Gastrocnemius medialis (tissue), 4 donors: Measurements from ENCODE around the gene LHFPL5. TPM values are rescaled to one million over a fixed set of nuclear protein-coding genes. Genes with fewer than 3 reads are reported as not detected.

Experiments used
- ATAC-seq, 2 donors: fragments of 150-250 bp; one replicate each; pipeline ENCODE4 v1.9.1; 2016
- DNase-seq, 2 donors: peaks; one replicate each; pipeline ENCODE4 v3.0.0-alpha.2; 2019
- H3K27ac ChIP-seq, 4 donors: fragments of 200-600 bp; sonication (generic); 1 replicate in 1 of 4; 2 replicates in 3 of 4; pipeline ENCODE4 v1.5.1; 2016 to 2018; ENCODE audit warnings: mild to moderate bottlenecking in 2 of 4, moderate library complexity in 1 of 4
- H3K27me3 ChIP-seq, 3 donors: fragments of 200-600 bp; sonication (generic) in 2 of 3; 1 replicate in 1 of 3; 2 replicates in 2 of 3; pipeline versions ENCODE4 v1.5.1 to v1.6.0; 2016 to 2019; ENCODE audit warnings: mild to moderate bottlenecking in 1 of 3, moderate library complexity in 1 of 3
- H3K36me3 ChIP-seq, 2 donors: fragments of 200-600 bp; sonication (generic) in 1 of 2; one replicate each; pipeline ENCODE4 v1.5.1; 2017 to 2018
- H3K4me1 ChIP-seq, 2 donors: fragments of 200-600 bp; sonication (generic) in 1 of 2; one replicate each; pipeline ENCODE4 v1.5.1; 2016 to 2017; ENCODE audit warnings: mild to moderate bottlenecking in 2 of 2
- H3K4me3 ChIP-seq, 4 donors: fragments of 200-600 bp; sonication (generic) in 3 of 4; 1 replicate in 1 of 4; 2 replicates in 3 of 4; pipeline ENCODE4 v1.5.1; 2016 to 2019; ENCODE audit warnings: mild to moderate bottlenecking in 2 of 4
- H3K9me3 ChIP-seq, 3 donors: fragments of 200-600 bp; sonication (generic) in 2 of 3; 1 replicate in 1 of 3; 2 replicates in 2 of 3; pipeline ENCODE4 v1.5.1; 2016 to 2019
- POLR2A ChIP-seq, 2 donors: fragments of 450-650 bp; IDR thresholded peaks; one replicate each; pipeline ENCODE4 v1.6.1; 2017; ENCODE audit warnings: antibody characterized with exemption in 2 of 2, mild to moderate bottlenecking in 2 of 2, moderate library complexity in 2 of 2
- in situ Hi-C, 4 donors: fragments of 200-750 bp; cut with MboI; loops; one replicate each; pipeline versions ENCODE4 v1.15.0 to v1.8.0; 2017; ENCODE audit warnings: low sequenced_read_pairs in 4 of 4
- intact Hi-C: fragments of 100-400 bp; cut with DNase I; formaldehyde crosslinking; loops from one replicate; pipeline ENCODE4 v1.15.1; 2023; ENCODE audit warnings: low total_unique reads
- total RNA-seq, 4 donors: library from RNA; depleted of rRNA; stranded (reverse); fragments of >200 nt; gene quantifications; one replicate each; pipeline versions ENCODE4 v1.1.0 to v1.2.3, GENCODE V29; 2016
- TF ChIP-seq, protein P1 (sequence below), 5 experiments: fragments of 450-650 bp in 3 of 5; fragments of 200-600 bp in 2 of 5; sonication (generic) in 2 of 5; IDR thresholded peaks in 4 of 5; conservative IDR thresholded peaks in 1 of 5; 1 replicate in 4 of 5; 2 replicates in 1 of 5; pipeline ENCODE4 v1.5.1; 2016 to 2019; ENCODE audit warnings: antibody characterized with exemption in 5 of 5, mild to moderate bottlenecking in 3 of 5, moderate library complexity in 3 of 5

The LHFPL5 gene
- total RNA-seq, 4 donors from 2014 or later, result not detected

DNA sequence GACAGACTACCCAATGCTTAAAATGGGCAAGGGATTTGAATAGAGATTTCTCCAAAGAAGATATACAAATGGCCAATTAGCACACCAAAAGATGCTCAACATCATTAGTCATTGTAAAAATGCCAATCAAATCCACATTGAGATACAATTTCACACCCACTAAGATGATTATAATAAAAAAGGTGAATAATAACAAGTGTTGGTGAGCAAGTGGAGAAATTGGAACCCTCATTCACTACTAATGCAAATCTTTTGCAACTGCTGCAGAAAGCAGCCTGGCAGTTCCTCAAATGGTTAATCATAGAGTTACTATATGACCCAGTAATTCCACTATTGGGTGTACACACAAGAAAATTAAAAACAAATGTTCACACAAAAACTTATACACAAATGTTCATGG lies 12.4 kb downstream of the LHFPL5 start:
- no peak for ATAC-seq
- Histone ChIP-seq H3K27me3 (peaks cover 0 to 6% (median 0%) of the 10 kb centered on the region in 3 donors), H3K36me3 (no peaks in the 10 kb centered on the region), H3K4me1 (no peaks in the 10 kb centered on the region), H3K9me3 (peaks cover 0 to 10% (median 0%) of the 10 kb centered on the region in 3 donors), H3K4me3 (no peak overlapping the region), H3K27ac (no peak overlapping the region)
- no peak for TF ChIP-seq POLR2A (IDR thresholded peaks at IDR 0.05)
- TF ChIP-seq, protein P1, sequence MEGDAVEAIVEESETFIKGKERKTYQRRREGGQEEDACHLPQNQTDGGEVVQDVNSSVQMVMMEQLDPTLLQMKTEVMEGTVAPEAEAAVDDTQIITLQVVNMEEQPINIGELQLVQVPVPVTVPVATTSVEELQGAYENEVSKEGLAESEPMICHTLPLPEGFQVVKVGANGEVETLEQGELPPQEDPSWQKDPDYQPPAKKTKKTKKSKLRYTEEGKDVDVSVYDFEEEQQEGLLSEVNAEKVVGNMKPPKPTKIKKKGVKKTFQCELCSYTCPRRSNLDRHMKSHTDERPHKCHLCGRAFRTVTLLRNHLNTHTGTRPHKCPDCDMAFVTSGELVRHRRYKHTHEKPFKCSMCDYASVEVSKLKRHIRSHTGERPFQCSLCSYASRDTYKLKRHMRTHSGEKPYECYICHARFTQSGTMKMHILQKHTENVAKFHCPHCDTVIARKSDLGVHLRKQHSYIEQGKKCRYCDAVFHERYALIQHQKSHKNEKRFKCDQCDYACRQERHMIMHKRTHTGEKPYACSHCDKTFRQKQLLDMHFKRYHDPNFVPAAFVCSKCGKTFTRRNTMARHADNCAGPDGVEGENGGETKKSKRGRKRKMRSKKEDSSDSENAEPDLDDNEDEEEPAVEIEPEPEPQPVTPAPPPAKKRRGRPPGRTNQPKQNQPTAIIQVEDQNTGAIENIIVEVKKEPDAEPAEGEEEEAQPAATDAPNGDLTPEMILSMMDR (IDR thresholded peaks at IDR 0.05 in 4 of 5, conservative IDR thresholded peaks at IDR 0.05 in 1 of 5), result no peak
- in situ Hi-C loops (no loop called here), intact Hi-C loops (no loop called here)
- no peak for DNase-seq

GRCh38 chr6:35823601-35824000 lies 18.4 kb downstream of the LHFPL5 start:
- no peak for ATAC-seq
- Histone ChIP-seq H3K27me3 (no peaks in the 10 kb centered on the region), H3K9me3 (no peaks in the 10 kb centered on the region), H3K4me1 (no peaks in the 10 kb centered on the region), H3K27ac (no peak overlapping the region), H3K4me3 (no peak overlapping the region), H3K36me3 (no peaks in the 10 kb centered on the region)
- in situ Hi-C loops (no loop called here), intact Hi-C loops (no loop called here)
- DNase-seq, result no peak
- TF ChIP-seq, protein P1 (IDR thresholded peaks at IDR 0.05 in 4 of 5, conservative IDR thresholded peaks at IDR 0.05 in 1 of 5), result no peak

GRCh38 chr6:35824552-35825192 lies 19.5 kb downstream of the LHFPL5 start:
- Histone ChIP-seq H3K27ac (no peak overlapping the region), H3K36me3 (no peaks in the 10 kb centered on the region), H3K27me3 (no peaks in the 10 kb centered on the region), H3K4me3 (no peak overlapping the region), H3K4me1 (no peaks in the 10 kb centered on the region), H3K9me3 (no peaks in the 10 kb centered on the region)
- TF ChIP-seq, protein P1 (IDR thresholded peaks at IDR 0.05 in 4 of 5, conservative IDR thresholded peaks at IDR 0.05 in 1 of 5), result no peak
- TF ChIP-seq POLR2A (IDR thresholded peaks at IDR 0.05), result no peak
- no peak for DNase-seq
- ATAC-seq, result no peak
- in situ Hi-C loops (no loop called here), intact Hi-C loops (no loop called here)

- H3K27me3 ChIP-seq, result no peaks in the 10 kb centered on the region
- no peak overlapping the region for H3K4me3 ChIP-seq
- H3K4me1 ChIP-seq, result no peaks in the 10 kb centered on the region
- H3K9me3 ChIP-seq, result no peaks in the 10 kb centered on the region
- H3K27ac ChIP-seq, result no peak overlapping the region
- H3K36me3 ChIP-seq, result peaks cover 0 to 3% of the 10 kb centered on the region in 2 donors
- no peak for TF ChIP-seq POLR2A (IDR thresholded peaks at IDR 0.05)
- TF ChIP-seq, protein P1 (IDR thresholded peaks at IDR 0.05 in 4 of 5, conservative IDR thresholded peaks at IDR 0.05 in 1 of 5), result no peak
- intact Hi-C loops (no loop called here), in situ Hi-C loops (no loop called here)
- DNase-seq (no peak), ATAC-seq (no peak)
These were observed 24.2 kb downstream of the LHFPL5 start for GRCh38 chr6:35829306-35829705.
